ENCODE data around the gene GPR161.

GPR161 gene

GRCh38 chr1:168146160-168146539 lies 9.4 kb upstream of the GPR161 start:
- DNase-seq: no peak

- no peak for DNase-seq
These were observed 8.7 kb upstream of the GPR161 start for GRCh38 chr1:168145184-168146159.

DNA sequence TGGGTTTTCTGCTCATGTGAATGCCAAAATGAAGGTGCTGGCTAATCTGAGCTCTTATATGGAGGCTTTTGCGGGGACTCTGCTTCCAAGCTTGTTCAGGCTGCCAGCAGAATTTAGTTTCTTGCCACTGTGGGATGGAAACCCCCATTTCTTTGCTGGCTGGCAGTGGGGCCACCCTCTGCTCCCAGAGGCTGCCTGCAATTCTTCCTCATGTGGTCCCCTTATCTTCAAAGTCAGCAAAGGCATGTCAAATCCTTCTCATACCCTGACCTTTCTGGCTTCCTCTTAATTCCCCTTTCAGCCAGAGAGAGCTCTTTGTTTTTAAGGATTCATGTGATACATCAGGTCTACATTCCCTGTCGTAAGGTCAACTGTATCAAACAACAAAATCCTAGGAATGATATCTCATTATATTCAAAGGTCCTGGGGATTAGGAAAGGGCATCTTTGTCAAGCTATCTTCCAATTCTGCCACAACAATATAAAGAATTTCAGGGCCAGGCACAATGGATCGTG lies 5.2 kb upstream of the GPR161 start:
- no peak for DNase-seq

- DNase-seq: no peak
These were observed 2.3 kb upstream of the GPR161 start for GRCh38 chr1:168139070-168139469.

DNA sequence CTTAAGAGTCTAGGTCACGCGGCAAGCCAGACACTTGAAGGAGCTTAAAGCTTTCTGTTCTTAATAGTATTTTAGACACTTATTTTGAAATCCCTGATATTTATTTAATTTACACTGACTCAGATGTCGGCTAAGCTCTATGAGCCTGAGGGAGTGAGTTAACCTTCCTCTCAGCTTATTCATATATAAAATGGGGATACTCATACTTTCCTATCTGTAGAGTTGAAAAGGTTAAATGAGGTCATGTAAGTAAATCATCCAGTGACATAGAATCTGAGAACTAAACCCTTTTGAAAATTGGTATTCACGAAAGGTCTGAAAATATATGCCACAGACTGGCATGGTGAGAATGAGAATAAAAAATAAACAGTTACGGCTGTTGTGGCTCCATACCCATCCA lies 1.4 kb upstream of the GPR161 start:
- DNase-seq: no peak

- DNase-seq: no peak
These were observed 738 bp upstream of the GPR161 start for GRCh38 chr1:168137515-168137821.

DNA sequence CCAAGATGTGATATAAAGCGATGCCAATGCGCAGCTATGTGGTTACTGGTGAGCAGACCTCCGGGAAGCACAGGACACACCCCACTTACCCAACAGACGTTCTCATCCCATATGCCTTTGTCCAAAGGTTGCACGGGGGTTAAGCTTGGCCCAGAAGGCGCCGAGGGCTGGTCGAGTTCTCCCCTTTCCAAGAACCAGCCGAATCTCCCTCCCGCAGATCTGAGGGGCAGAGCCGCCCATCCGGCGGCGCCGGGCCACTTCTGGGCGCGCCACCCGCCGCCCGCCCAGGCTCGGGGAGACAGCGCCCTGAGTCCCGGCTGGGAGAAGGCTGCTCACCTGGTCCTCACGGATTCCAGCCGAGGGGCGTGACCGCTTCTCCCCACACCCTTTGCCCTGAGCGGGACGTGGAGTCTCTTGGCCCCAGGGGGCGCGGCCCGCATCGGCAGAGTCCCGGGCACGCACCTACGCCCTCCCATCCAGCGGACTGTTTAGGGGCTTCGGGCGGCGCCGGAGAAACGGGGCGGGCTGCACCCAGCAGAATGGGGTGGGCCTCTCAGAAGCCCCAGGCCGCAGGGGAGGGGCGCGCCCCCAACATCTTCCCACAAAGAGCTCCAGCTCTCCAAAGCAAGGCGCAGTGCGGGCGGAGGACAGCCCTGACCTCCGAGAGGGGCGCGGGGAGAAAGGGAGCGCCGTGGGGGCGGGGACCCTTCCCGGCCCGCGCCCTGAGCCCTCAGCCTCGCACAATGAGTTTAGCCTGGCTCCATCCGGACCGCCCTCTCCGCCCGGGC lies 615 bp downstream of the GPR161 start:
- no peak for DNase-seq

GRCh38 chr1:168135116-168135920 lies 1.4 kb downstream of the GPR161 start:
- no peak for DNase-seq

DNA sequence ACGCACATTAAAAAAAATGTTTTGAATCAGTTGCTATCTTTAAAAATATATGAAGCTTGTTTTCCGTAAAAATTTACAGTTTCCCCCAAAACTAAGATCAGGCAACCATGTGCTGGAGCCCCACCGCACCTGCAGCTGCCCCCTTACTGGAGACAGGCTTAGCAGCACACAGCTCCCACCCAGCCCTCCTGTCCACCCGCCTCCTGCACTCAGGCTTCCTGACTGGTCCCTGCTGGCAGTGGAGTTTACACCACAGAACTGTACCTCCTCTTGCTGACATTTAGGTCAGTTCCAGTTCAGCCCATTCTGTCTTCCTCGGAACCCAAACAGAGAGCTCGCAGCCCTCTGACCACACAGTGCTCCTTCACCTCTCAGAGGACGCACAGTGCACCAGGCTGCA lies 2.1 kb downstream of the GPR161 start:
- no peak for DNase-seq

- DNase-seq: no peak
These were observed 2.6 kb downstream of the GPR161 start for GRCh38 chr1:168134132-168134531.

DNA sequence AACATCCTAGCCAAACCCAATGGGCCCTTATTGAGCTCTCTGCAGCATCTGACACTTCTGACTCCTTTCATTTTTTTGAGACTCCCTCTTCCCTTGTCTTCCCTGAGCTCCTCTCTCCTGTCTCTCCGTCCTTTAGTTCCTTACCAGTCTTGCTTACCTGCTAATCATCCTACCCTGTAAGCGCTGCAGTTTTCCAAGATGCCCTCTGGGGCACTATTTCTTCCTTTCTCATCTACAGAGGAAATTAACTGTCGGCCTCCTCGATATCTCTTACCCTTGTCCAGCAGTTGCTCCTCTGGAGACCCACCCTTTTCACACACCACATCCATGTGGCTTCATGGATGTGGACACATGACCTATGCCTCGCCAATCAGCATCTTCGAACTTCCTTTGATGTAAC lies 6.8 kb downstream of the GPR161 start:
- no peak for DNase-seq

GRCh38 chr1:168127503-168127902 lies 9.2 kb downstream of the GPR161 start:
- no peak for DNase-seq

DNA sequence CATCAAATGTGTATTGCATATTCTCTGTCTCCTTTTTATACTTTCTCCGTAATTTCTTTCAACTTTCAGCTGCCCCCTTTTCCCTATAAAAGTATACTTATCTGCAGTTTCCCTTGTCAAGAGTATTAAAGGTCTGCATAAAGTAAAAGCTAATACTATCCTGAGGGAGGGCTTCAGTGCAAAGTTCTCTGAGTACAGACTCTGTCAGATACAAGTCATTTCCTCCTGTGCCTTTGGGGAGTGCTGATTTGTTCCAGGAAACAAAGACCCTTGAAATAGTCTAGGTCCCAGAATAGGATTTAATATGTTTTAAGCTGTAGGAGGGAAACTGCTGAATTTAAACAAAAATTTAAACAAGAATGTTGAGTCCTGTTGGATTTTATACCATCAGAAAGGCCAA lies 11.7 kb downstream of the GPR161 start:
- DNase-seq: no peak

DNA sequence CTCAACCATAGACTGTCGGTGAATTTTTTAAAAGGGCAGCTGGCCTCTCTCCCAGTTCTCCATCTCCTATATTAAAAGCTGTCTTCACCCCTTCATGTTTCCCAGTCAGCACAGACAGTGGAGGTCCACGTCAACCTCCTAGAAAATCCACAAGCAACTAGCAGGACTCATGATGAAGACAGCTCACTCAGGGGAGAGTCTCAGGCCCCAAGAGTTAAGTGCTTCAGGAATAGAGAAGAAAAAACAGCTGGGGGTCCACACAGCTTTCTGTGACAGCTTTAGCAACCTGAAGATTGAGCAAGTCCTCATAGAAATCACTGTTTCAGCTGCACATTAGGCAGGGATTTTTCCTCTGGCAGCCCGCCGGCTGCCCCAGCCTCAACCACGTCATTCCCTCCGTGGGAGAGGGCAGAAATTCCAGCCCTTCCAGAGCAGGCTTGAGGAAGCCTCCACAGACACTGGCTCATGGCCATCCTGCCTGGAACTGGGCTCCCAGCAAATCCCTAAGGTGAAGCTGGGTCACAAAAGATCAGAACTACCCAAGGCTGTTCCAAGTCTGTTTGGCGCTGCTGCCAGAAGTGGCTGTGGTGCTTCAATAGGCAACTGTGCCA lies 15.2 kb downstream of the GPR161 start:
- no peak for DNase-seq

- DNase-seq: no peak
These were observed 17.0 kb downstream of the GPR161 start for GRCh38 chr1:168119750-168120149.

- no peak for DNase-seq
These were observed 20.4 kb downstream of the GPR161 start for GRCh38 chr1:168116327-168116799.

GRCh38 chr1:168114845-168115244 lies 21.9 kb downstream of the GPR161 start:
- no peak for DNase-seq

- no peak for DNase-seq
These were observed 23.9 kb downstream of the GPR161 start for GRCh38 chr1:168112673-168113305.

DNA sequence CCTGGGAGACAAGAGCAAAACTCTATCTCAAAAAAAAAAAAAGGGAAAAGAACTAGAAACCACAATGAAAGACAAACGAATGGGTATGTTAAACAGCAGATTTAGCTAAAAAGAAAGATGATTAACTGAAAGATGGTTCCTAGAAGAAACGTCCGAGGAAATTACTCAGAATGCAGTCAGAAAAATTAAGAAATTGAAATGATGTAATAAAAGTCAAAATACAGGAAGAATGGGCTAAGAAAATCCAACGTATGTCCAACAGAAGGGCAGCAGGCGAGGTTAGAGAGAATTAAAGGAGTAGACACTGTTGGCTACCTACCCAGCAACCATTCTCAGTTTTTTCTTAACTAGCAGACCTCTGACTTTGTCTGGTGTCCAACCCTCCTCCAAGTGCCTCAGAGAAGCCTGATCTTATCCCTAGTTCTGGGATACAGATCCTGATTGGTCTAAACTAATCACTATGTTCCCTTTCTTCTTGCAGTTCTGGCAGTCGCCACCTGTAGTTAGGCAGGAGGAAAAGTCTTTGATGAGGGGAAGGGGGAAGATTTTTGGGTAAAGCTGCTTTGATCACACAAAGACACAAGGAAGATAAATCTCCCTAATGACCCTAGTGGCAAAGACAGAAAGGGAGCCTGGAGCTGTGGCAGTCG lies 25.7 kb downstream of the GPR161 start:
- DNase-seq: no peak

DNA sequence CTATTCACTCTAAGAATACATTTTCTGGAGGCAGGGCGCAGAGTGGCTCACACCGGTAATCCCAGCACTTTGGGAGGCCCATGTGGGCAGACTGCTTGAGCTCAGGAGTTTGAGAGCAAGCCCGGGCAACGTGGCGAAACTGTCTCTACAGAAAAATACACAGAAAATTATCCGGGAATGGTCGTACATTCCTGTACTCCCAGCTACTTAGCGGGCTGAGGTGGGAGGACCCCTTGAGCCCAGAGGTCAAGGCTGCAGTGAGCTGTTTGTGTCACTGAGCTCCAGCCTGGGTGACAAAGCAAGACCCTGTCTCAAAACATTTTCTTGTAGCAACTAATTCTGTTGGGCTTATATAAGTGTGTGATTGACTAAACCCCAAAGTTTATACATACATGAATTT lies 30.5 kb downstream of the GPR161 start:
- DNase-seq: no peak

DNA sequence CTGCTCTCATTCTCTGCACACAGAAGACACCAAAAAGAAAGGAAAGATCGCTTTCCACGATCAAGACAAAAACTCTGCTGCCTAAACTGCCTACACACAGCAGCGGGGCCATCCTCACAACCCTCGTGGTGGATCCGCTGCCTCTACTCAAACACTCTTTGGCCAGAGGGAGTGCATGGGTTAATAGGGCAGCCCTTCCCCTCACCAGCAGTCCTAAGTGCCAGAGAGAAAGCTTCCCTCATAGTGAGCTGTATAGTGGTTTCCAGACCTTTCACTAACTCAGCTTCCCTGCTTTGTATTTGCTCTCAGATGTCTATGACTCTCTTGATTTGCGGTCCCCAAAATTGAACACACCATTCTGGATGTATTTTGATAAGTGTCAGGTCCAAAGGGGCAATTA lies 30.9 kb downstream of the GPR161 start:
- no peak for DNase-seq
